Body of pancreas (tissue), 4 donors: ENCODE measurements around the gene RAP1B.

ENCODE experiments used
- CTCF ChIP-seq, 7 experiments: fragments of 450-650 bp in 4 of 7; fragments of 200-600 bp in 3 of 7; sonication (generic) in 3 of 7; IDR thresholded peaks; one replicate each; pipeline ENCODE4 v1.5.1; 2016 to 2019; ENCODE audit warnings: antibody characterized with exemption in 7 of 7
- POLR2A ChIP-seq, 3 donors: fragments of 450-650 bp; IDR thresholded peaks; one replicate each; pipeline ENCODE4 v1.6.1; 2016; ENCODE audit warnings: antibody characterized with exemption in 3 of 3, mild to moderate bottlenecking in 2 of 3

- TF ChIP-seq CTCF (IDR thresholded peaks at IDR 0.05): no peak
- no peak for TF ChIP-seq POLR2A (IDR thresholded peaks at IDR 0.05)
Measured at GRCh38 chr12:68565391-68565903, 45.3 kb upstream of the RAP1B start.
